Activated naive CD4-positive, alpha-beta T cell treated with anti-CD3 and anti-CD28 coated beads, Interleukin-2, amount 50 U/mL, for 72 hours (primary cell): ENCODE measurements around the gene LCN6. TPM values are rescaled to one million over a fixed set of nuclear protein-coding genes. Genes with fewer than 3 reads are reported as not detected.

ENCODE experiments used
- ATAC-seq, 2 donors: fragments of 150-1000 bp; cut with Tn5 transposase; 2 replicates each; pipeline ENCODE4 v1.10.0; 2021; ENCODE audit warnings: mild to moderate bottlenecking in 2 of 2, moderate library complexity in 2 of 2
- DNase-seq, 2 donors: peaks; one replicate each; pipeline ENCODE4 v3.0.0; 2021 to 2022; ENCODE audit warnings: low spot score in 2 of 2
- H3K27ac Mint-ChIP-seq, 2 donors: one replicate each; pipeline ENCODE4 v1.8.0; 2022; ENCODE audit warnings: mild to moderate bottlenecking in 2 of 2, mixed read lengths in 2 of 2
- H3K36me3 Mint-ChIP-seq, 2 donors: one replicate each; pipeline ENCODE4 v1.8.0; 2022; ENCODE audit warnings: mixed read lengths in 2 of 2
- H3K9me3 Mint-ChIP-seq, 2 donors: one replicate each; pipeline ENCODE4 v1.8.0; 2022; ENCODE audit warnings: mixed read lengths in 2 of 2
- total RNA-seq, 2 donors: library from RNA; stranded (reverse); gene quantifications; one replicate each; pipeline ENCODE4 v1.2.3, GENCODE V29; 2022

LCN6 gene
- total RNA-seq, 2 donors from 2014 or later: not detected

GRCh38 chr9:136741883-136742571, 6.3 kb downstream of the LCN6 start:
- Mint-ChIP-seq H3K27ac (no peak overlapping the region), H3K36me3 (no peaks in the 10 kb centered on the region), H3K9me3 (no peaks in the 10 kb centered on the region)
- ATAC-seq: peak; percentile 36 to 80
- DNase-seq: no peak

- ATAC-seq (peak in 1 of 2 donors; percentile 41), DNase-seq (no peak)
- H3K36me3 Mint-ChIP-seq: no peaks in the 10 kb centered on the region
- no peaks in the 10 kb centered on the region for H3K9me3 Mint-ChIP-seq
- H3K27ac Mint-ChIP-seq: no peak overlapping the region
Measured at GRCh38 chr9:136740971-136741882, 7.1 kb downstream of the LCN6 start.

GRCh38 chr9:136740491-136740890, 7.8 kb downstream of the LCN6 start:
- H3K9me3 Mint-ChIP-seq: no peaks in the 10 kb centered on the region
- H3K36me3 Mint-ChIP-seq: no peaks in the 10 kb centered on the region
- no peak for ATAC-seq
- H3K27ac Mint-ChIP-seq: no peak overlapping the region
- no peak for DNase-seq

GRCh38 chr9:136740069-136740468, 8.3 kb downstream of the LCN6 start:
- ATAC-seq (no peak), DNase-seq (no peak)
- Mint-ChIP-seq H3K9me3 (no peaks in the 10 kb centered on the region), H3K27ac (no peak overlapping the region), H3K36me3 (no peaks in the 10 kb centered on the region)

- no peak for ATAC-seq
- Mint-ChIP-seq H3K9me3 (no peaks in the 10 kb centered on the region), H3K36me3 (no peaks in the 10 kb centered on the region), H3K27ac (no peak overlapping the region)
- DNase-seq: no peak
Measured at GRCh38 chr9:136739509-136739908, 8.8 kb downstream of the LCN6 start.

GRCh38 chr9:136738960-136739359, 9.4 kb downstream of the LCN6 start:
- no peak for DNase-seq
- Mint-ChIP-seq H3K9me3 (no peaks in the 10 kb centered on the region), H3K27ac (no peak overlapping the region), H3K36me3 (no peaks in the 10 kb centered on the region)
- ATAC-seq: no peak

- ATAC-seq: no peak
- Mint-ChIP-seq H3K36me3 (no peaks in the 10 kb centered on the region), H3K27ac (no peak overlapping the region), H3K9me3 (no peaks in the 10 kb centered on the region)
- no peak for DNase-seq
Measured at GRCh38 chr9:136735812-136736480, 12.4 kb downstream of the LCN6 start.

GRCh38 chr9:136734837-136735496, 13.4 kb downstream of the LCN6 start:
- peak in 1 of 2 donors; percentile 68 for ATAC-seq
- DNase-seq: no peak
- H3K9me3 Mint-ChIP-seq: no peaks in the 10 kb centered on the region
- H3K27ac Mint-ChIP-seq: no peak overlapping the region
- H3K36me3 Mint-ChIP-seq: no peaks in the 10 kb centered on the region

GRCh38 chr9:136733611-136734010, 14.7 kb downstream of the LCN6 start:
- no peaks in the 10 kb centered on the region for H3K9me3 Mint-ChIP-seq
- ATAC-seq (no peak), DNase-seq (no peak)
- H3K27ac Mint-ChIP-seq: peak overlapping the region in 1 of 2 donors; percentile 52
- no peaks in the 10 kb centered on the region for H3K36me3 Mint-ChIP-seq

- H3K27ac Mint-ChIP-seq: peak overlapping the region; percentile 52 to 60
- no peak for DNase-seq
- no peaks in the 10 kb centered on the region for H3K9me3 Mint-ChIP-seq
- H3K36me3 Mint-ChIP-seq: peaks cover 1% of the 10 kb centered on the region in 2 donors
- ATAC-seq: no peak
Measured at GRCh38 chr9:136732444-136733178, 15.7 kb downstream of the LCN6 start.

GRCh38 chr9:136729926-136730325, 18.4 kb downstream of the LCN6 start:
- peaks cover 22 to 23% of the 10 kb centered on the region in 2 donors for H3K36me3 Mint-ChIP-seq
- H3K27ac Mint-ChIP-seq: peak overlapping the region in 1 of 2 donors; percentile 50
- DNase-seq (no peak), ATAC-seq (no peak)
- H3K9me3 Mint-ChIP-seq: no peaks in the 10 kb centered on the region

GRCh38 chr9:136729144-136729543, 19.2 kb downstream of the LCN6 start:
- ATAC-seq: no peak
- no peaks in the 10 kb centered on the region for H3K9me3 Mint-ChIP-seq

GRCh38 chr9:136728548-136729123, 19.7 kb downstream of the LCN6 start:
- no peak for DNase-seq
- peak; percentile 10 to 36 for ATAC-seq

More at GRCh38 chr9:136729144-136729543, 19.2 kb downstream of the LCN6 start:
- Mint-ChIP-seq H3K27ac (no peak overlapping the region), H3K36me3 (peaks cover 27 to 30% of the 10 kb centered on the region in 2 donors)
- no peak for DNase-seq

GRCh38 chr9:136728080-136728547, 20.2 kb downstream of the LCN6 start:
- peak overlapping the region in 1 of 2 donors; percentile 83 for H3K27ac Mint-ChIP-seq
- H3K36me3 Mint-ChIP-seq: peaks cover 35% of the 10 kb centered on the region in 2 donors
- ATAC-seq: peak; percentile 80 to 85

More at GRCh38 chr9:136728548-136729123, 19.7 kb downstream of the LCN6 start:
- H3K9me3 Mint-ChIP-seq: no peaks in the 10 kb centered on the region
- peaks cover 32 to 35% of the 10 kb centered on the region in 2 donors for H3K36me3 Mint-ChIP-seq
- no peak overlapping the region for H3K27ac Mint-ChIP-seq

GRCh38 chr9:136726631-136727191, 21.6 kb downstream of the LCN6 start:
- Mint-ChIP-seq H3K36me3 (peaks cover 35% of the 10 kb centered on the region in 2 donors), H3K27ac (peak overlapping the region; percentile 83 to 100), H3K9me3 (no peaks in the 10 kb centered on the region)
- peak in 1 of 2 donors; percentile 27 for ATAC-seq
- no peak for DNase-seq

More at GRCh38 chr9:136728080-136728547, 20.2 kb downstream of the LCN6 start:
- no peaks in the 10 kb centered on the region for H3K9me3 Mint-ChIP-seq
- DNase-seq: peak; percentile 91 to 94
